Neuron (in vitro differentiated cells): ENCODE measurements around the gene NR1H4.

Source experiments
- H2AFZ ChIP-seq: one replicate; pipeline ENCODE4 v1.6.1; 2013; ENCODE audit warnings: low read depth, mild to moderate bottlenecking, inconsistent platforms, low read length, moderate library complexity
- H3K27me3 ChIP-seq: one replicate; pipeline ENCODE4 v1.6.1; 2013; ENCODE audit warnings: low read length; ENCODE audit not compliant: insufficient read depth
- H3K36me3 ChIP-seq: one replicate; pipeline ENCODE4 v1.6.1; 2013; ENCODE audit warnings: low read length; ENCODE audit not compliant: insufficient read depth
- H3K4me1 ChIP-seq: one replicate; pipeline ENCODE4 v1.6.1; 2013; ENCODE audit warnings: low read length; ENCODE audit not compliant: insufficient read depth
- H3K4me3 ChIP-seq: 2 replicates; pipeline ENCODE4 v1.5.1; 2013; ENCODE audit warnings: mild to moderate bottlenecking, low read length, moderate library complexity
- H3K9me3 ChIP-seq: one replicate; pipeline ENCODE4 v1.6.1; 2013; ENCODE audit warnings: low read length

The NR1H4 gene

DNA sequence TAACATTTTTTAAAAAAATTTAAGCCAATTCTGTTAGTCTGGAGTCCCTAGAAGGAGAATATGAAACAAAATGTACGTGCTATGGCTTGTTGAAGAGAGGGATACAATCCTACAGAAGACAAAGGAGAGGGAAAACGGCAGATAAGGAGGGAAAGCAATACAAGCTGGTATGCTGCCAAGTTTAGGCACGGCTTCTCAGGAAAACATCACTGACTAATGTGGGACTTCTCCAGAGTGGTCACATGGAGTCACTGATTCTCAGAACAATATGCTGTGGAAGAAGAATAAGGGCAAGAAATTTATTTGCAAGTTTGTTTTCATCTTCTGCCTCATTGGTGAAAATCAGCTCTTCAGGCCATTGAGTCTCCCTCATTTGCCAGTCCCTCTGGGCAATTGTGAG lies 22.9 kb upstream of the NR1H4 start:
- H3K36me3 ChIP-seq = no peaks in the 10 kb centered on the region
- peaks cover 10% of the 10 kb centered on the region for H3K4me1 ChIP-seq
- H3K4me3 ChIP-seq = no peak overlapping the region
- no peak overlapping the region for H2AFZ ChIP-seq
- H3K9me3 ChIP-seq = no peaks in the 10 kb centered on the region
- H3K27me3 ChIP-seq = peaks cover 2% of the 10 kb centered on the region

DNA sequence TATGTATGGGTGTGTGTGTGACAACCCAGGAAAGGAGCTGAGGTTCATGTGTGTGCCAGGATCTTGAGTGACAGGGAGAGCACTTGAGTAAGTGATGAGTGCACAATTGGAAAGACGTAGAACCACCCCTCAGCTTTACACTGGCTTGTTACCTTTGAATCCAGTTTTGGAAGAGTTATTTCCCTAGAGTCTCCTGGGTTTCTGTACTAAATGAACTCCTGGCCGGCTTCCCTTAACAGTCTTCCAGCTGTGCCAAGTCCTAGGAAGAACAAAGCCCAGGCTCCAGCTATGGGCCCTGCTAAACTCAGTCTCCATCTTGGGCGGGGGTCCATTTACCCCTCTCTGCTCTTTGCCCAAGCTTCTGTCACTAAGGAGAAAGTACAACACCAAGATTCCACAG lies 19.7 kb upstream of the NR1H4 start:
- Histone ChIP-seq H3K27me3 (peaks cover 2% of the 10 kb centered on the region), H2AFZ (no peak overlapping the region), H3K36me3 (no peaks in the 10 kb centered on the region), H3K9me3 (no peaks in the 10 kb centered on the region), H3K4me1 (no peaks in the 10 kb centered on the region), H3K4me3 (no peak overlapping the region)

GRCh38 chr12:100455896-100456295 lies 17.8 kb upstream of the NR1H4 start:
- Histone ChIP-seq H3K27me3 (peaks cover 2% of the 10 kb centered on the region), H3K4me3 (no peak overlapping the region), H2AFZ (no peak overlapping the region), H3K9me3 (no peaks in the 10 kb centered on the region), H3K4me1 (peaks cover 9% of the 10 kb centered on the region), H3K36me3 (no peaks in the 10 kb centered on the region)

DNA sequence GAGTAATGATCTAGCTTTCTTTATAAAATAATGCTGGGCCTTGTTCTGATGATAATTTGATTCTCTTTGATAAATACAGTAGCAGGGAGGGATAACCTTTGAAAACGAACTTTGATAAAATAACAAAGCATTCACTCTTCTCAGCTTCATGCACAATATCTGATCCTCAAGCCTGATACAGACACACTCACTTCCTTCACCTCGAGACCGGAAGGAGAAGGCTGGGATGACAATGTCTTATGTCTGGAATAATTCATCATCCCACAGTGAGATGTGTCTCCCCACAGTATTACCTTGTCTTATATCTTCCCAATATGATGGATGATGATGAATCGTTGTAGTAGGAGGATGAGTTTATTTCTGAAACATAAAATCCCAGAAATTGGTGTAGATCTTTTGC lies 15.5 kb upstream of the NR1H4 start:
- no peaks in the 10 kb centered on the region for H3K36me3 ChIP-seq
- H2AFZ ChIP-seq = no peak overlapping the region
- no peak overlapping the region for H3K4me3 ChIP-seq
- H3K9me3 ChIP-seq = no peaks in the 10 kb centered on the region
- H3K4me1 ChIP-seq = peaks cover 9% of the 10 kb centered on the region
- peaks cover 2% of the 10 kb centered on the region for H3K27me3 ChIP-seq

- no peak overlapping the region for H3K4me3 ChIP-seq
- no peaks in the 10 kb centered on the region for H3K27me3 ChIP-seq
- peaks cover 9% of the 10 kb centered on the region for H3K4me1 ChIP-seq
- peak overlapping the region; percentile 18 for H2AFZ ChIP-seq
- no peaks in the 10 kb centered on the region for H3K36me3 ChIP-seq
- H3K9me3 ChIP-seq = no peaks in the 10 kb centered on the region
These were observed 13.0 kb upstream of the NR1H4 start for GRCh38 chr12:100460702-100461101.

DNA sequence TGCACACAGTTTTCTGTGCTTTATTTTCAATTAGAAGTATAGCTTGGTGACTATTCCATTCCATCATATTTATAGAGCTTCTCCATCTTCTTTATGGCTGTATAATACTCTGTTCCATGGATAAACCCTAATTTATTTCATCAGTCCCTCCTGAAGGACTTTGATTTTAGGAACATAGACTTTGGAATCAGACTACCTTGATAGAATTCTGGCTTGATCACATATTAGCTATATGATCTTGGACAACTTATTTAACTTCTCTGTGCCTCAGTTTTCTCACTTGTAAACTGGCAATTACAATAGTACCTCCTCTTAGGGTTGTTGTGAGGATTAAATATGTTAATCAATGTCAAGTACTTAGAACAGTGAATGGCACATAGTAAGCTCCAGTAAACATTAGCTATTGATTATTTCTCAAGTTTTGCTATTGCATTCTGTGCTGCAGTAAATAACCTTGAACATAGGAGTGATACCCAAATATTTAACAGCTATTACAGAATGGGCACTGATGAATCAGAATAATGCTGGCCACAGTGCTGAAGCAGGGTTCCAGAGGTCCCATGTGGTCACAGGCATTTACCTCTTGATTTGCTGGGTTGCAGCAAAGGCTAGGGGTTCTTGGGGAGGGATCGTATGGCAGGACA lies 12.2 kb upstream of the NR1H4 start:
- Histone ChIP-seq H3K4me1 (peaks cover 9% of the 10 kb centered on the region), H3K27me3 (no peaks in the 10 kb centered on the region), H3K36me3 (no peaks in the 10 kb centered on the region), H2AFZ (no peak overlapping the region), H3K4me3 (no peak overlapping the region), H3K9me3 (no peaks in the 10 kb centered on the region)

DNA sequence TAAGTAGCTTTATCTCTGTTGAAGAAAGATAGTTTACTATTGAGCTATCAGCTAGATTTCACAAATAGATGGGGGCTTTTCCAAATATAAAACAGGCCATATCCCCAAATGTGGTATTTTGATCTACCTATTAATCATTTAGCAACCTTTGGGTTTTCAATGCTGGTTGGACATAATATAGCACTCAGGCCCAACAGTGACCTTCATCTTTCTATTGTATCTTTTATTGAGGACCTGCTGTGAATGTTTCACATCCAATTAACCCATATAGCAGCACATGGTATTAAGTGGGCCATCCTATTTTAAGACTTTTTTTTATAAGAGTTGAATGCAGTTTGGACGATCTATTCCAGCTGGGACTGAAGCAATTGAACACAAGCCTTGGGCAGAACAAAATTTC lies 10.0 kb upstream of the NR1H4 start:
- H2AFZ ChIP-seq = no peak overlapping the region
- H3K36me3 ChIP-seq = no peaks in the 10 kb centered on the region
- H3K4me3 ChIP-seq = no peak overlapping the region
- H3K4me1 ChIP-seq = peaks cover 9% of the 10 kb centered on the region
- no peaks in the 10 kb centered on the region for H3K27me3 ChIP-seq
- no peaks in the 10 kb centered on the region for H3K9me3 ChIP-seq

GRCh38 chr12:100464529-100464928 lies 9.1 kb upstream of the NR1H4 start:
- H3K27me3 ChIP-seq = no peaks in the 10 kb centered on the region
- no peaks in the 10 kb centered on the region for H3K9me3 ChIP-seq
- no peak overlapping the region for H2AFZ ChIP-seq
- H3K36me3 ChIP-seq = no peaks in the 10 kb centered on the region
- peaks cover 9% of the 10 kb centered on the region for H3K4me1 ChIP-seq
- no peak overlapping the region for H3K4me3 ChIP-seq

GRCh38 chr12:100468126-100468525 lies 5.5 kb upstream of the NR1H4 start:
- Histone ChIP-seq H3K27me3 (no peaks in the 10 kb centered on the region), H3K4me3 (no peak overlapping the region), H3K36me3 (no peaks in the 10 kb centered on the region), H2AFZ (no peak overlapping the region), H3K9me3 (no peaks in the 10 kb centered on the region), H3K4me1 (no peaks in the 10 kb centered on the region)

- Histone ChIP-seq H2AFZ (no peak overlapping the region), H3K9me3 (no peaks in the 10 kb centered on the region), H3K4me1 (no peaks in the 10 kb centered on the region), H3K27me3 (no peaks in the 10 kb centered on the region), H3K36me3 (no peaks in the 10 kb centered on the region), H3K4me3 (no peak overlapping the region)
These were observed 1.3 kb upstream of the NR1H4 start for GRCh38 chr12:100472325-100472724.

DNA sequence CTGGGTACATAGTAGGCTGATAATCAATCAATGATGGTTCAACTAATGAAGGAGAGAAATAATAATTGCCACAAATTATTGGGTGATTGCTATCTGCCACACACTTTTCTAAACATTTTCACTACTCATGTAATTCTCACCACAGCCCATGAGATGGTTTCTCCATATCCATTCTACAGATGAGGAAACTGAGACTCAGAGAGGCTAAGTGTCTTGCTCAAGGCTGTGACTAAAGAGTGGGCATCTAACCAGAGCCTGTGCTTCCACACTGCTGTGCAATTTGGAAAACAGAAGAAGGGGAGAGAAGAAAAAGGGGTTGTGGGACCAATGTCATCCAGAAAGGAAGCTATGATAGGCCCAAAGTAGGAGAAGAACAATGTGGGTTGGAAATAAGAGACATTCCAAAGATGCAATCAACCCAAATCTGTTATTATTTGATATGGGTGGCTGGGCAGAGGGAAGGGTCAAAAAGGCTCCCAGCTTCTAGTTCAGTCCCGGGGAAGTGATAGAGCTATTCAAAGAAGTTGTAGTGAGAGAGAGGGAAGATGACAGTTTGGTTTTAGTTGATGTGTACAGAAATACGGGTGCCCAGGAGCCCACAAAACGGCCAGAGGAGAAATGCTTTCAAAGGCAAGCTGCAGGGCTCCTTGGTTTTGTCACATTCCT lies 483 bp upstream of the NR1H4 start:
- Histone ChIP-seq H3K9me3 (no peaks in the 10 kb centered on the region), H3K4me3 (no peak overlapping the region), H3K4me1 (no peaks in the 10 kb centered on the region), H2AFZ (no peak overlapping the region), H3K27me3 (no peaks in the 10 kb centered on the region), H3K36me3 (no peaks in the 10 kb centered on the region)

GRCh38 chr12:100474617-100475016 lies 951 bp downstream of the NR1H4 start:
- Histone ChIP-seq H2AFZ (no peak overlapping the region), H3K4me1 (no peaks in the 10 kb centered on the region), H3K27me3 (no peaks in the 10 kb centered on the region), H3K36me3 (no peaks in the 10 kb centered on the region), H3K4me3 (no peak overlapping the region), H3K9me3 (no peaks in the 10 kb centered on the region)

DNA sequence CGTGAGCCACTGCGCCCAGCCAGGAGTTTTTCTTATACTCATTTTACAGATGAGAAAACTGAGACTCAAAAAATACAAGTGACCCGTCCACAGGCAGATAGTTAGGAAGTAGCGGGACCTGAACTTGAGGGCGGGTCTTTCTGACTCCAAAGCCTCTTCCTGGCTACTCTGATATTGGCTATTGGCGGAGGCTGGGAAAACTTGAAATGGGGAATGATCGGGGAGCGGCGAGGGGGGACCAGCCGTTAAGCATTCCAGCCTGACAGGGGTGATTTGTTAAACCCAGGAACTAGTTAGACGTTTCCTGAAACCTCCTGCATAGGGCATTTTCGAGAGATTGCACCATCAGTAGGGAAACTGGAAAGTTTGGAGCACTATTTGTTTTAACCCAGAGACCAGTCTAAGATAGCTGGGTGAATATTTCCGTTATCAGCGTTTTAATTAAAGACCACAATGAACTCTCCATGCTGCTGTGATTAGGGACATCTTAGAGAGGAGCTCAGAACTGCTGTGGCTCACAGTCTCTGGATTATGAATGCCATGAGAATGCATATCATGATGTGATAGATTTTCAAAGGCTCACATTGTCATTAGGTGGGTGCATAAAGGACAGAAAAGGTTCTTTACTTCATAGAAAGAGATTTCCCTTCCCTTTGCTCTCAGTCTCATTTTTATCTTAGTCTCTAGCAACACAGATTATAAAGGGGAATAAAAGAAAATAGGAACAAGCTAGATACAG lies 2.5 kb downstream of the NR1H4 start:
- Histone ChIP-seq H2AFZ (no peak overlapping the region), H3K4me3 (no peak overlapping the region), H3K36me3 (no peaks in the 10 kb centered on the region), H3K27me3 (no peaks in the 10 kb centered on the region), H3K4me1 (no peaks in the 10 kb centered on the region), H3K9me3 (no peaks in the 10 kb centered on the region)
